Mucosa of rectum (tissue), 2 donors: ENCODE measurements around the gene DTHD1.

Experiments used
- H3K27ac ChIP-seq, 2 donors: one replicate each; pipeline ENCODE4 v1.7.0; 2013; ENCODE audit warnings: inconsistent platforms in 2 of 2, low read depth in 2 of 2, low read length in 2 of 2
- H3K27me3 ChIP-seq, 2 donors: one replicate each; pipeline ENCODE4 v1.7.0; 2013; ENCODE audit warnings: low read length in 2 of 2; ENCODE audit not compliant: control insufficient read depth in 2 of 2, insufficient read depth in 2 of 2
- H3K36me3 ChIP-seq, 2 donors: one replicate each; pipeline ENCODE4 v1.7.0; 2013; ENCODE audit warnings: low read length in 2 of 2; ENCODE audit not compliant: control insufficient read depth in 2 of 2, insufficient read depth in 2 of 2
- H3K4me1 ChIP-seq, 2 donors: one replicate each; pipeline ENCODE4 v1.7.0; 2013; ENCODE audit warnings: low read length in 2 of 2, mild to moderate bottlenecking in 1 of 2; ENCODE audit not compliant: control insufficient read depth in 2 of 2, insufficient read depth in 2 of 2
- H3K4me3 ChIP-seq, 2 donors: one replicate each; pipeline ENCODE4 v1.7.0; 2013; ENCODE audit warnings: low read length in 2 of 2
- H3K9ac ChIP-seq, 2 donors: one replicate each; pipeline ENCODE4 v1.7.0; 2013; ENCODE audit warnings: low read length in 2 of 2, low read depth in 1 of 2, mild to moderate bottlenecking in 1 of 2
- H3K9me3 ChIP-seq, 2 donors: one replicate each; pipeline ENCODE4 v1.7.0; 2013; ENCODE audit warnings: low read length in 2 of 2; ENCODE audit not compliant: control insufficient read depth in 2 of 2
- donor health status: healthy.
- donor health status: Normal muscosa, but diverticular disease.

The DTHD1 gene

DNA sequence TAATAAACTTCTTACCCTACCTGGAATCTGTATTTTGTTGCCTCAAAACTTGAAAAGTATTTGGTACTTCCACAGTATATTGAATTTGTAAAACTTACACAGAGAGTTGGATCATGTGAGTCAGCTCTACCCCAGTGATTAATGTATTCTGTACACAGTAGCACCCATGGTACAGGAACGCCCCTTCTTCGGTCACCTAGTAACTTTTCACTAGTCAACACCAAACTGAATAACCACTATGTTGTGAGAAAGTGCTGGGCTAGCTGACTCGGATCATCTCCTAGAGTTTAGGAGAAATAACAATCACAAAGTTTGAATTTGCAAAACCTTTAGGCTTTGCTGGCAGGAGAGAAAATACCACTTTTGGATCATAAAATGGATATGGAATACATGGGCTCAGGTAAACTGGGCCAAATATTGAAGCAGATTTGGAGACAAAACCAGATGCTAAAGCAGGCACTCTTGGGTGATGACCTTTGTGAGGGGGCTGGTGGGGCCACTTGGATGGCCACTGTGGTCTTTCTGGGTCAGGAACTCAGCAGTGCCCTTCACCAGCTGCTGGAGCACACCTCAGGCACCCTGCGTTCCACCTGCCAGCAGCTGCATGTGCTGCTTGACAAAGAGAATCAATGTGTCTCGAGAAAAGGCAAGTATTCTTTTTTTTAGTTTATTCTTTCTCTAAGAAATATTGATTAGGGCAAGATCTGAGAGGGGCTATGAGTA is at the start of gene DTHD1:
Gene DTHD1, plus strand, starts transcription at position 233 of the 723 bp plus-strand sequence. Its CDS starts 143 bp downstream, at position 376.
- Histone ChIP-seq H3K9ac (no peak within 1 kb of the TSS), H3K4me3 (no peak within 1 kb of the TSS), H3K27ac (no peak within 1 kb of the TSS), H3K27me3 (no peaks in the 10 kb centered on the region), H3K9me3 (no peaks in the 10 kb centered on the region), H3K36me3 (no peaks in the 10 kb centered on the region), H3K4me1 (peaks cover 0 to 3% of the 10 kb centered on the region in 2 donors)

DNA sequence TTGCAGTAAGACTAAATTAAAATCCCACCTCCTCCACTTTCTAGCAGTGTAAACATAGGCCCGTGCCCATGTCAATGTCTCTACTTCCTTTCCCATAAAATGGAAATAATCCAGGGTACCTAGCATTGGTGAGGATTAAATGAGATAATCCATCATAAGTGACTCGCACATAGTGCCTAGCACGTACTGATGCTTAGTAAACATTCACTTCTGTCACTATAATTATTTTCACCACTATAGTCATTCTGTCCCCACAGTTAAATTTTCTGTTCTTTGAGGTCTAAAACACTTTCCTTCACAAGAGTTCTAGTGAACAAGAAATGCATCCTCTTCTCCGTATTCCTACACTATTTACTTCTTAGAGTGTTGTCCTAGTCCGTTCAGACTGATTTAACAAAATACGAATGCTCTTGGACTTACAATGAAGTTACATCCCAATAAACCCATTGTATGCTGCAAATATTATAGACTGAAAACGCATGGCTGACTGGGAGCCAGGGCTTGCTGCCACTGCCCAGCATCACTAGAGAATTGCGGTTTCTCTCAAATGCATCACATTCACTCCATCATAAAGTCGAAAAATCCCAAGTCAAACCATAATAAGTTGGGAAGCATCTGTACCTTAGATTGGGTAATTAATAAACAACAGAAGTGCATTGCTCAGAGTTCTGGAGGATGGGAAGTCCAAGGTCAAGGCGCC is 47.7 kb upstream of the DTHD1 start:
- Histone ChIP-seq H3K27ac (no peak overlapping the region), H3K4me1 (peaks cover 0 to 9% of the 10 kb centered on the region in 2 donors), H3K36me3 (peaks cover 0 to 4% of the 10 kb centered on the region in 2 donors), H3K4me3 (no peak overlapping the region), H3K9ac (no peak overlapping the region), H3K27me3 (no peaks in the 10 kb centered on the region), H3K9me3 (peaks cover 0 to 4% of the 10 kb centered on the region in 2 donors)

DNA sequence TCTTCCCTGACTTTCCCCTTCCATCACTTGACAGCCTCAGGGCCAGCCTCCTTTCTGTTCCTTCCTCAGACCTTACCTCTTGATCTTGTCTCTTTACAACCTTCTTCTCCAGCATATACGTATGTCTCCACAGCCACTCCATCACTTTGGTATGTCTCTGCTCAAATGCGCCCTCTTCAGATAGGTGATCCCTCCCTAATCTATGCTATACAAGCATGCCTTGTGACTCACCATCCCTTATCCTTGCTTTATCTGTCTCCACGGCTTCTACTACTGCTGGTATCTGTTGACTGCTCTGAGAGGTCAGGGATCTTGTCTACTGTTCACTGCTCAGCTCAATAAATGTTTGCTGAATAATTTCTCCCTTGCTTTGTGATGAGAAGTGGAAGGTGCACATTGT is 46.1 kb upstream of the DTHD1 start:
- Histone ChIP-seq H3K4me3 (no peak overlapping the region), H3K27ac (no peak overlapping the region), H3K9me3 (peaks cover 0 to 4% of the 10 kb centered on the region in 2 donors), H3K9ac (no peak overlapping the region), H3K36me3 (peaks cover 0 to 4% of the 10 kb centered on the region in 2 donors), H3K4me1 (peaks cover 0 to 5% of the 10 kb centered on the region in 2 donors), H3K27me3 (no peaks in the 10 kb centered on the region)

DNA sequence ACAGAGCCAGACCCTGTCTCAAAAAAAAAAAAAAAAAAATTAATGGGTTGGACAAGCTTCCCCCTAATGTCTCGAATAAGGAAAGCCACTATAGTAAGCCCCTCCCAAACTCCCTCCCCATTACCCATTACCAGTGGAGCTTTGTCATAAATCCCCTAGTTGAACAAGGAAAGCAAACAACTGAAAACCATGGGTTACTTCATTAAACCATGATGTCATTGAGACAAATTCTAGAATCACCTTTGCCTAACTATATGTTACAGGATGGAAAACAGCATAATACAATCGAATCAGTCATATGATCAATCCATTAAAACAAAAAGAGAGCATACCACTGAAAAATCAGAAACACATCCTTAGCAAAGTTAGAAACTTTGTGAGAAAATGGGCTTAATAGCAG is 45.3 kb upstream of the DTHD1 start:
- no peak overlapping the region for H3K4me3 ChIP-seq
- peaks cover 0 to 4% of the 10 kb centered on the region in 2 donors for H3K36me3 ChIP-seq
- no peak overlapping the region for H3K9ac ChIP-seq
- H3K9me3 ChIP-seq: peaks cover 0 to 4% of the 10 kb centered on the region in 2 donors
- no peaks in the 10 kb centered on the region for H3K27me3 ChIP-seq
- H3K27ac ChIP-seq: no peak overlapping the region
- H3K4me1 ChIP-seq: no peaks in the 10 kb centered on the region

DNA sequence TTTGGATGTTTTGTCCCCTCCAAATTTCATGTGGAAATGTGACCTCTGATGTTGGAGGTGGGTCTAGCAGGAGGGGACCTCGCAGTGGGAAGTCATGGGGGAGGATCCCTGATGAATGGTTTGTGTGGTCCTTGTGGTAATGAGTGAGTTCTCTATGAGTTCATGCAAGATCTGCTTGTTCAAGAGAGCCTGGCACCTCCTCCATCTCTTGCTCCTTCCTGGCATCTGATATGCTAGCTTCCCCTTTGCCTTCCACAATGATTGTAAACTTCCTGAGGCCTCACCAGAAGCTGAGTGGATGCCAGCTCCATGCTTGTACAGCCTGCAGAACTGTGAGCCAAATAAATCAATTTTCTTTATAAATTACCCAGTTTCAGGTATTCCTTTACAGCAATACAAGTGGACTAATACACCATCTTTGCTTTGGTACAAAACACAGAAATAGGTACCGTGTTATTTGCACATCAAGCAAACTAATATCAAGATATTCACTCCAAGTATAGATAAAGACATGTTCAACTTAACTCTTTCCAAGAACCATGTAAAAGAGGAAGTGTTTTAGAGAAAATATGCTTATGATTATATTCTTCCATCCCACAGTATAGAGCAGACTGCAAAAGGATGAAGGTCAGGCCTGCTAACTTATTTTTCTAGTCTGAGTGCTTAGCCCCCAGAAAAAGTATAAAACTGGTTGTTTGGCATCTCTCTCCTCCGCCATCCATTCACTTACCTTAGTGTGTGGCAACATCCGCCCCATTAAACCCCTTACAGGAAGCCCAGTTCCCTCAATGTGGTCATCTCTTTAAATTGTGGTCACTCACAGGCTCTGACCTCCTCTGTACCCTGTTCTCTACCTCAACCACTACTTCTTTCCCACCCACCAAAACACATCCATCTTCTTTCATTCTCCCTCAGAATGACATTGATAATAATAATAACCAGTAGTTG is 43.8 kb upstream of the DTHD1 start:
- Histone ChIP-seq H3K9me3 (peaks cover 0 to 4% of the 10 kb centered on the region in 2 donors), H3K9ac (no peak overlapping the region), H3K27me3 (no peaks in the 10 kb centered on the region), H3K4me1 (peaks cover 4 to 8% of the 10 kb centered on the region in 2 donors), H3K36me3 (peaks cover 0 to 4% of the 10 kb centered on the region in 2 donors), H3K4me3 (no peak overlapping the region), H3K27ac (no peak overlapping the region)

GRCh38 chr4:36241771-36242170 is 39.6 kb upstream of the DTHD1 start:
- peak overlapping the region; percentile 88 to 93 for H3K4me3 ChIP-seq
- no peak overlapping the region for H3K27ac ChIP-seq
- peaks cover 6 to 9% of the 10 kb centered on the region in 2 donors for H3K4me1 ChIP-seq
- peak overlapping the region; percentile 27 to 47 for H3K9ac ChIP-seq
- no peaks in the 10 kb centered on the region for H3K27me3 ChIP-seq
- H3K36me3 ChIP-seq: peaks cover 0 to 4% of the 10 kb centered on the region in 2 donors
- H3K9me3 ChIP-seq: peaks cover 0 to 4% of the 10 kb centered on the region in 2 donors

- peaks cover 6 to 9% of the 10 kb centered on the region in 2 donors for H3K4me1 ChIP-seq
- H3K36me3 ChIP-seq: no peaks in the 10 kb centered on the region
- peak overlapping the region in 1 of 2 donors; percentile 47 for H3K9ac ChIP-seq
- H3K27ac ChIP-seq: peak overlapping the region in 1 of 2 donors; percentile 21
- peak overlapping the region; percentile 88 to 93 for H3K4me3 ChIP-seq
- no peaks in the 10 kb centered on the region for H3K27me3 ChIP-seq
- no peaks in the 10 kb centered on the region for H3K9me3 ChIP-seq
Observed at GRCh38 chr4:36242629-36243354, 38.6 kb upstream of the DTHD1 start.

GRCh38 chr4:36243355-36244256 is 37.8 kb upstream of the DTHD1 start:
- peak overlapping the region; percentile 81 to 93 for H3K27ac ChIP-seq

More at GRCh38 chr4:36243355-36244256, 37.8 kb upstream of the DTHD1 start:
- Histone ChIP-seq H3K36me3 (no peaks in the 10 kb centered on the region), H3K4me1 (peaks cover 6 to 9% of the 10 kb centered on the region in 2 donors), H3K9ac (peak overlapping the region; percentile 81 to 83), H3K4me3 (peak overlapping the region; percentile 88 to 93), H3K9me3 (no peaks in the 10 kb centered on the region), H3K27me3 (no peaks in the 10 kb centered on the region)
